ENCODE results near the gene NECTIN3.

The NECTIN3 gene

DNA sequence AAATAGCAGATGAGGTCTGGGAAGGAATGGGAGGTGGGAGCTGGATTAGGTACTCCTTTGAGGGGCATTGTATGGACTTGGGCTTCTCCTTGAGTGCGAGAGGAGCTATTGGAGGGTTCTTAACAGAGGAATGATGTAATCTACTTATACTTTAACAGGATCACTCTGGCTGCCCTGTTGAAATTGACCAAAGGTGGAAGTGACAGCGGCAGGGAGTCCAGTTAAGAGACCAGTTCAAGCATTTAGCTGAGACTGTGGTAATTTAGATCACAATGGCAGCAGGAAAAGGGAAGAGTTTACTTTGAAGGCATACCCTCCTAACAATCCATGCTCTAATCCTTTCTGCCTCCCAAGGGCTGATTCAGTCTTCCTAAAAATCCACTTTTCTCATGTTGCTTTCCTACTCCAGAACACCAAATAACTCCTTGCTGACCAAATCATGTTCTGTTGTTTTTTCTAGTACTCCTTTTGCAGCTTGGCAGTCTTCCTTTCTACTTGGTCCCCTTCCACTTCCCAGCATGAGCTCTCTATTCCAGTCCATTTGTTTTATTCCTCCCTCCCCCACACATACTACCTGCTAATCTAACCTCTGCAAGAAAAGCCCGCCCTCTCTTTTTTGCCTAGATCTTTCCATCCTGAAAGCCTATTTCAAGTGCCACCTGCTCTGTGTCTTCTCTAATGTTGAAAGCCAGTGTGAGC, 139.4 kb downstream of the NECTIN3 start:
- no peak for DNase-seq

DNA sequence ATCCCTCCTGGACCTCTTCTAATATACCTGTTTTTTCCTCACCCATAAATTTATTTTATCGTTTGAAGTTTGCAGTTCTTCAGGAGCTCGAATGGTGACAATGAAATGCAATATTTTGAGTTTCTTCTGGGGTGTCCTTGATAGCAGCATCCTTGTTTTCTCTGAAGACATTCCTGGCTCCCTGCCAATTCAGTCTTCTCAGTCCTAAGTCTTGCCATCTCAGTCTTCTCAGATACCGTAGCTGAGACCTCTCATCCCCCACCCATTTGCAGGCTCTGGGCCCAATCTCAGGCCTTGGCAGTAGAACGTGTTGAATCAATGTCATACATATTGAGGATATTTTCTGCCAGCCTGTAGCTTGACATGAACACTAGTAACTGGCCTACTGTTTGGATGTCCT, 140.9 kb downstream of the NECTIN3 start:
- DNase-seq: no peak

DNA sequence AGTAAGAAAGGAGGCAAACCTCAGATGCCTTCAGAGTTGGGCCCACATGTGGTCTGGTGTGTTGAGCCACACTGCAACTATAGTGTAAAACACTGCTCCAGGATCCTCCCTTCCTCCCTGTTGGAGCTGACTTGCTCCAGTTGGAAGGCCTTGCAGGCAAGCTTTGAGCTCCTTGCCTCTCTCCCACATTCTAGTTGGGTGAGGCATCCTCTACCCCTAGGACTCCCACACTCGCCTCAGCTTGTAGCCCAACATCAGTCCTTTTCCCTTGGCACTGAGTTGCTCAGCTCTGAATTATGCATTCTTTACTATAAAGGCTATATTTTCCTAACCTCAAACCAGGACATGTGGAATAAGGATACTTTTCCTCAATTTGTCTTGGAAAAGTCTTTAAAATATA, 143.9 kb downstream of the NECTIN3 start:
- no peak for DNase-seq

DNA sequence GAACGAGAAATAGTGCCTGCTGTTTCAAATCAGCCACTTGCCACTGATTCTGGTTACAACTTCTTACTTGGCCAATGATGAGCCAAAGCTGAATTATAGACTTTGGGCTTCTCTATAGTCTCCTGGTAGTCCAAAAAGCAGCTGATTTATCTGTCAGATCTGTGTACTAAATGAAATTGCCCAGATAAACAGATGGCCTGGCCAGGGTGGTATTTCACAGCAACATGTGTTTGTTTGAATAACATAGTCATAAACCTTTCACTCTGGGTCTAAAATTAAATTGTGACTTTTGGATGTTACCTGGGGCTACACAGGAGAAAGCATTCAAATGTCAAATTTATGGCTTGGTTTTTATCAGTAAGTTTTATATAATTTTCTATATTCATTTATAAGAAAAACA, 147.0 kb downstream of the NECTIN3 start:
- no peak for DNase-seq

DNA sequence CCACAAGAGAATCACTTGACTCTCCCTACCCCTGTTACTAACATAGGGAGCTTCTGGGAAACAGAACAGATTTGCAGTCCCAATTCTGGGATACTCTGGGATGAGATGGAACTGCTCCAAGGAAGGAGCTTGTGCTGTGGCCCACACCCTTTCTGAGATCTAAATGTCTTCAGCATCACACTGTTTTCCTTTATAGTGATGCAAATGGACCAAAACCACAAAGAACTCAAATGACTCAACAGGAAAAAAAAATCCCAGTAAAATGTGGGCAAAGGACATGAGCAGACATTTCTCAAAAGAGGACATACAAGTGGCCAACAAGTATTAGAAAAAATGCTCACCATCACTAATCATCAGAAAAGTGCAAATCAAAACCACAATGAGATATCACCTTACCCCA, 155.6 kb downstream of the NECTIN3 start:
- DNase-seq: no peak

DNA sequence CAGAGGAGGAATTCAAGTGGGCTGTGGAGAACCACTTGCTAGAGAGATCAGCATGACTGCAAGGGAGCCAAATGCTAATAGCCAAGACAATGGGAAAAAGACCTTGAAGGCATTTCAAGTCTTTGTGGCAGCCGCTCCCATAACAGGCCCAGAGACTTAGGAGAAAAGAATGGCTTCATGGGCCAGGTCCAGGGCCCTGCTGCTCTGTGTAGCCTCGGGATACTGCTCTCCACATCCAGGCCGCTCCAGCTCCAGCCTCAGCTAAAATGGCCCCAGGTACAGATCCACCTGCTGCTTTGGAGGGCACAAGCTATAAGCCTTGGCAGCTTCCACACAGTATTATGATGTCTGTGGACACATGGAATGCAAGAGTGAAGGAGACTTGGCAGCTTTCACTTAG, 157.7 kb downstream of the NECTIN3 start:
- no peak for DNase-seq

DNA sequence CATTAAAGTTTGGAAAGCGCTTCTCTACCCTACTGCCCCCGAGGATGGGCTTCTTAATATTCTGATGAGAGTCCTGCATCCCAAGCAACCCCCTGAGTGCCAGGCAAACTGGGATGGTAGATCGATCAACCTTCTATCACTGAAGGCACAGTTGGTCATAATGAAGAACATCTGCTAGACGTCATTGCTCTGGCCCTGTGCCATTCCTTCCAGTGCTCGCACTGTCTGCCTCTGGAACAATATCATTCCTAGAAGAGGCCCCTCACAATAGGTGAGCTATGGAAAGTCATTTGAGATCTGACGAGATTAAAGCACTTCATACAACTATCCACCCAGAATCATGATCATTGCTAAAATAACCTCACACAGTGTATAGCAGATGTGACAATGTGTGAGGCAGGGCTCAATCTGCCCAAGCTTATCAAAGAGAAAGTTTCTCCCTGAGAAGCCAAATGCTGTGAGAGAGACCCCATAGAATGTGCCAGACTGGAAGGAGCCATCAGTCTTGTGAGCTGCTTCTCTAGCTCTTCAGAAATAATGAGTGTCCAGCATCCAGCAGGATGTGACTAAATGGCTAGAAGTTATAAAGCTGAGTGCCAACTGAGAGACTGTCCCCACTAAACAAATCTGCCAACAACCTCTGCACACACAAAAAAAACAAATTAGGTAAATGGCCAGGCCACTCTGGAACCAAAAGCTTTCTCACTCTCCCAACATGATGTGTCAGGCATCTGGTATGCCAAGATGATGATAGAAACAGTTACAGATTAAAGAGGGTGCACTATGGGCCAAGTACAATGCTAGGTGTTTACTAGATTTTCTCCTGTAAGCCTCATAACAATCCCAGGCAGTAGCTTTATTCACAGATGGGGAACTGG, 165.5 kb downstream of the NECTIN3 start:
- DNase-seq: no peak

DNA sequence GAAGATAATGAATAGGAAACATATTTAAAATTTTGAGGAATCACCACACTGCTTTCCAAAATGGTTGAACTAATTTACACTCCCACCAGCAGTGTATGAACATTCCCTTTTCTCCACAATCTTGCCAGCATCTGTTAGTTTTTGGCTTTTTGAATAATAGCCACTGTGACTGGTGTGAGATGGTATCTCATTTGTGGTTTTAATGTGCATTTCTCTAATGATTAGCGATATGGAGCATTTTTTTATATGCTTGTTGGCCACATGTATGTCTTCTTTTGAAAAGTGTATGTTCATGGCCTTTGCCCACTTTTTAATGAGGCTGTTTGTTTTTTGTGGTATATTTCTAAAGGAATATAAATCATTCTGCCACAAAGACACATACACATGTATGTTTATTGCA, 166.3 kb downstream of the NECTIN3 start:
- DNase-seq: no peak

DNA sequence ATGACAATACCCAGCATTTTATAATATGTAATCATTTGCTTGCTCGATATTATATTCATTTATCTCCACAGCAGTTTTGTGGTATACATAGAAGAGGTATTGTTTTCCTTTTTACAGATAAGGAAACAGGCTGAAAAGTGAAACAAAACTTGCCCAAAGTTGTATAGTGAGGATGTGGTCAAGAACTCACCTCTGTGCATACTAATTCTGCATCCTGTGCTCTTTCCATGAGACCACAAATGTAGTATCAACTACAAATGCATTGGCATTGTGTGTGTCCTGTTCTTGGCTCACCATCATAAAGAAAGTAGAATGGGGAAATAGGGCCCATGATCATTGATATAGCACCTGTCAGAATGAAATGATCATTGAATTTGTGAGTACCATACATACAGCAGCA, 167.3 kb downstream of the NECTIN3 start:
- DNase-seq: no peak

DNA sequence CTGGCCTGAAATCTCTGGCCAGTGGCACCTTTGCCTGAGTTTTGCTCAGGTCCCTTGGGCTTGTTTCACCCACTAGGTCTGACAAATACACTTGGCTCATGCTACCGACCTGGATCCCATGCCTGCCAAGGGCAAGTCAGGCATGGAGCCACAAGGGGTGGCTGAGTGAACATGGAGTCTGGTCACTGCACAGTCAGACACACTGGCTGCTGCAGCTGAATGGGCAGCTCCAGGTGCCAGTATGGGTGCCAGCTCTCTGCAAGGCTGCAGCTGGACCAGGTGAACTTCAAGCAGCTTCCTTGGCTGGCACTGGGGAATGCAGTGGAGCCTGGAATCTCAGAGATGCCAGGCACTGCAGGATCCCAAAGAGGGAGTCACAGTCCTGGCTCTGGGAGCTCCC, 170.3 kb downstream of the NECTIN3 start:
- DNase-seq: no peak

Measured in NCI-H524 treated with DMSO at 0.1 percent for 48 hours (cell line).